Ishikawa (cell line): Measurements from ENCODE around the gene JPH2.

Experiments
- CEBPB ChIP-seq: IDR thresholded peaks from 2 replicates; pipeline ENCODE4 v1.6.1; 2012
- CREB1 ChIP-seq: IDR thresholded peaks from 2 replicates; pipeline ENCODE4 v1.6.1; 2012; ENCODE audit warnings: low read depth
- EGR1 ChIP-seq: IDR thresholded peaks from 2 replicates; pipeline ENCODE4 v1.6.1; 2012
- EP300 ChIP-seq: IDR thresholded peaks from 2 replicates; pipeline ENCODE4 v1.6.1; 2012; ENCODE audit warnings: borderline replicate concordance
- FOXM1 ChIP-seq: IDR thresholded peaks from 2 replicates; pipeline ENCODE4 v1.6.1; 2012; ENCODE audit warnings: low read depth, borderline replicate concordance
- NFIC ChIP-seq: IDR thresholded peaks from 2 replicates; pipeline ENCODE4 v1.6.1; 2012
- RAD21 ChIP-seq: IDR thresholded peaks from 2 replicates; pipeline ENCODE4 v1.6.1; 2012; ENCODE audit warnings: low read depth
- TAF1 ChIP-seq: IDR thresholded peaks from 2 replicates; pipeline ENCODE4 v1.6.1; 2012; ENCODE audit warnings: low read depth, mild to moderate bottlenecking
- TCF12 ChIP-seq: IDR thresholded peaks from 2 replicates; pipeline ENCODE4 v1.6.1; 2012; ENCODE audit warnings: low read depth
- TEAD4 ChIP-seq: IDR thresholded peaks from 2 replicates; pipeline ENCODE4 v1.6.1; 2012
- USF1 ChIP-seq: IDR thresholded peaks from 2 replicates; pipeline ENCODE4 v1.6.1; 2012
- YY1 ChIP-seq: IDR thresholded peaks from 2 replicates; pipeline ENCODE4 v1.6.1; 2012; ENCODE audit warnings: low read depth
- ZBTB7A ChIP-seq: IDR thresholded peaks from 2 replicates; pipeline ENCODE4 v1.6.1; 2012; ENCODE audit warnings: low read depth
- TF ChIP-seq, protein P1 (sequence below): IDR thresholded peaks from 2 replicates; pipeline ENCODE4 v1.6.1; 2012
- TF ChIP-seq, protein P2 (sequence below): IDR thresholded peaks from 2 replicates; pipeline ENCODE4 v1.6.1; 2012; ENCODE audit warnings: low read depth, mild to moderate bottlenecking

The JPH2 gene

DNA sequence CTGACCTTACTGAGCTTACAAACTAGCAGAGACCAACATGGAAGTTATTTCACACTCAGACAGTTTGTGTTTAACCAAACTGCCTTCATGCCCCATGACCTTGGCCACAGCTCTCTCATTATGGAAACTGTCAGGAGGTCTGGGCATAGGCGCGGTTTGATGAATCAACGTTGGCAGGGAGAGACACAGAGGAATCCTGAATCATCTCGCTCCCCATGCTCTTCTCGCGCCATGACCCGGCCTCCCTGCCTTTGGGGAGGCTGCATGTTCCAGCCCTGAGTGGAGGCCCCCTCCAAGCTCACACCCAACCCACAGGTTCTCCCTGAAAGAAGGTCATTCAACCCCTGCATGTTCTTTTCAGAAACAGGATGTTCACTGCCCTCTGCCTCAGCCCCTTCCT, 44.2 kb upstream of the JPH2 start:
- TF ChIP-seq USF1 = no peak
- no peak for TF ChIP-seq TEAD4
- no peak for TF ChIP-seq ZBTB7A
- no peak for TF ChIP-seq CREB1
- no peak for TF ChIP-seq CEBPB
- no peak for TF ChIP-seq EGR1
- TF ChIP-seq EP300 = no peak
- no peak for TF ChIP-seq TCF12

GRCh38 chr20:44228465-44229258, 41.7 kb upstream of the JPH2 start:
- TF ChIP-seq NFIC (no peak), TEAD4 (peak; percentile 35; the same call in 1 of the 2 replicates)

DNA sequence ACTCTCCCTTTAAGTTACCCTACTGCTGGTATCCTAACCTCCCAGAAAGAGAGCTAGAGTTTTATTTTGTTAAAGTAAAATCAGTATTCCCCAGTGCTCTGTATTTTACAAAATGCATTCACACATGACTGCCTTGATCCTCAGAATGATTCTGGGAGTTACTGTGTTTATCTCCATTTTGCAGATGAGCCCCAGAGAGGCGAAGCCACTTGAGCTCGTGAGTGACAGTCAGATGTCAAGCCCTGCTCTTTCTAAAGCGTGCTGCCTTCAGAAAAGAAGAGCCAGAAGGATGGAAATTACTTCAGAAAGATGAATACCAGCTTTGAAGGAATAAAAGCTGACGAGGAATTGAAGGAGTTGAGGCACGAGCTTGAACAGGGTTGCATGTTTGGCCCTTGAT, 37.6 kb upstream of the JPH2 start:
- TF ChIP-seq EP300 = no peak
- TF ChIP-seq RAD21 = no peak
- TF ChIP-seq, protein P1, sequence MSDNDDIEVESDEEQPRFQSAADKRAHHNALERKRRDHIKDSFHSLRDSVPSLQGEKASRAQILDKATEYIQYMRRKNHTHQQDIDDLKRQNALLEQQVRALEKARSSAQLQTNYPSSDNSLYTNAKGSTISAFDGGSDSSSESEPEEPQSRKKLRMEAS = no peak
- no peak for TF ChIP-seq CEBPB
- no peak for TF ChIP-seq ZBTB7A
- no peak for TF ChIP-seq EGR1

GRCh38 chr20:44223721-44224120, 36.7 kb upstream of the JPH2 start:
- TF ChIP-seq USF1 (no peak), ZBTB7A (no peak), TAF1 (no peak), EGR1 (no peak), YY1 (no peak)

- no peak for TF ChIP-seq TCF12
- no peak for TF ChIP-seq TAF1
Observed at GRCh38 chr20:44222633-44223368, 35.8 kb upstream of the JPH2 start.

DNA sequence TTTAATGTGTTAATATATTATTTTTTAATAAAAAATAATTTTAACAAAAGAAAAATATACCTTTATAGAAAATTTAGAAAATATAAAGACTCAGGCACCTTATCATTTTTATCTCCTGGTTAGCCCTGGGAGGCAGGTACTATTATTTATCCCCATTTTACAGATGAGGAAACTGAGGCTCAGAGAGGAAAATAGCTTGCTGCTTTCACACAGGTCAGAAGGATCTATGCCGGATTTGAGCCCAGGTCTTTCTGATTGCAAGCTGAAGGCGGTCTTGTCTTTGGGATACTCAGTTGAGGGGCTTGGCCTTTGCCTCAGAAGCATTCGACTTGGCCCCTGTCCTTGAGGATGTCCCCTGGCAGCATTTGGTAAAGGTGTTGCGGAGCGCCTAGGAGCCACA, 35.0 kb upstream of the JPH2 start:
- TF ChIP-seq, protein P1 = no peak
- TF ChIP-seq TAF1 = no peak
- TF ChIP-seq, protein P2, sequence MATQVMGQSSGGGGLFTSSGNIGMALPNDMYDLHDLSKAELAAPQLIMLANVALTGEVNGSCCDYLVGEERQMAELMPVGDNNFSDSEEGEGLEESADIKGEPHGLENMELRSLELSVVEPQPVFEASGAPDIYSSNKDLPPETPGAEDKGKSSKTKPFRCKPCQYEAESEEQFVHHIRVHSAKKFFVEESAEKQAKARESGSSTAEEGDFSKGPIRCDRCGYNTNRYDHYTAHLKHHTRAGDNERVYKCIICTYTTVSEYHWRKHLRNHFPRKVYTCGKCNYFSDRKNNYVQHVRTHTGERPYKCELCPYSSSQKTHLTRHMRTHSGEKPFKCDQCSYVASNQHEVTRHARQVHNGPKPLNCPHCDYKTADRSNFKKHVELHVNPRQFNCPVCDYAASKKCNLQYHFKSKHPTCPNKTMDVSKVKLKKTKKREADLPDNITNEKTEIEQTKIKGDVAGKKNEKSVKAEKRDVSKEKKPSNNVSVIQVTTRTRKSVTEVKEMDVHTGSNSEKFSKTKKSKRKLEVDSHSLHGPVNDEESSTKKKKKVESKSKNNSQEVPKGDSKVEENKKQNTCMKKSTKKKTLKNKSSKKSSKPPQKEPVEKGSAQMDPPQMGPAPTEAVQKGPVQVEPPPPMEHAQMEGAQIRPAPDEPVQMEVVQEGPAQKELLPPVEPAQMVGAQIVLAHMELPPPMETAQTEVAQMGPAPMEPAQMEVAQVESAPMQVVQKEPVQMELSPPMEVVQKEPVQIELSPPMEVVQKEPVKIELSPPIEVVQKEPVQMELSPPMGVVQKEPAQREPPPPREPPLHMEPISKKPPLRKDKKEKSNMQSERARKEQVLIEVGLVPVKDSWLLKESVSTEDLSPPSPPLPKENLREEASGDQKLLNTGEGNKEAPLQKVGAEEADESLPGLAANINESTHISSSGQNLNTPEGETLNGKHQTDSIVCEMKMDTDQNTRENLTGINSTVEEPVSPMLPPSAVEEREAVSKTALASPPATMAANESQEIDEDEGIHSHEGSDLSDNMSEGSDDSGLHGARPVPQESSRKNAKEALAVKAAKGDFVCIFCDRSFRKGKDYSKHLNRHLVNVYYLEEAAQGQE = no peak
- TF ChIP-seq CEBPB = no peak

GRCh38 chr20:44221368-44221954, 34.5 kb upstream of the JPH2 start:
- no peak for TF ChIP-seq TCF12
- TF ChIP-seq CEBPB = no peak
- no peak for TF ChIP-seq YY1
- no peak for TF ChIP-seq FOXM1
- no peak for TF ChIP-seq ZBTB7A

DNA sequence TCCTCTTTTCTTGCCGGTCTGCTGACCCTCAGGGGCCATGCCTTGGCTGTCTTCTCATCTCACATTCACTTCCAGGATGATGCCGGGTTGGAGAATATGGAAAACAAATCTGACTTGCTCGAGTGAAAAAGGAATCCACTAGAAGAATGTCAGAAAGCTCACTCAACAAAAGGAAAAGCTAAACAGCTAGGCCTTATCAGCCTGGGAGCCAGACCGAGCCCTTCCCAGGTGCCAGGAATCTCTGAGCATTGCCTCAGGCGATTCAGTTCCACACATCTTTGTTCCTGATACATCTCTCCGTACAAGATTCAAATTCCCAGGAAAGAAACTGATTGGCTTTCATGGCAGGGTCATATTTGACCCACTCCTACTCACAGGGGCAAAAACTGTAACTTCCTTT, 32.8 kb upstream of the JPH2 start:
- no peak for TF ChIP-seq EP300
- no peak for TF ChIP-seq TAF1

- TF ChIP-seq EGR1 (no peak), ZBTB7A (no peak), FOXM1 (no peak), CREB1 (no peak), EP300 (no peak), TAF1 (no peak), CEBPB (no peak), YY1 (no peak), TCF12 (no peak), RAD21 (no peak), NFIC (no peak), TEAD4 (no peak), USF1 (no peak)
- TF ChIP-seq, protein P1 = no peak
- TF ChIP-seq, protein P2 = no peak
Observed at GRCh38 chr20:44219170-44219730, 32.3 kb upstream of the JPH2 start.
